Endothelial cell of umbilical vein (primary cell): ENCODE measurements around the gene POLR2J. TPM values are rescaled to one million over a fixed set of nuclear protein-coding genes. Genes with fewer than 3 reads are reported as not detected.
A peak's percentile ranks its signal among the peaks of the same experiment; 100 is the strongest.

Experiments
- BruUV-seq: library from RNA; stranded (reverse); fragments of 400-500 nt; replicated peaks from 2 replicates; lab custom pipeline; 2021; lab: Mats Ljungman, UMichigan
- CTCF ChIA-PET: fragments of 300-600, 350-600 bp; sonication (Branson Sonifier 250); formaldehyde crosslinking; loops from one replicate; lab custom pipeline; 2021; ENCODE audit warnings: antibody characterized with exemption, inconsistent platforms; lab: Charles Lee
- POLR2A ChIA-PET: fragments of 300-600, 350-600 bp; sonication (Branson Sonifier 250); formaldehyde crosslinking; loops from one replicate; lab custom pipeline; 2021; ENCODE audit warnings: antibody characterized with exemption, inconsistent platforms; lab: Charles Lee
- DNase-seq: peaks from one replicate; pipeline ENCODE4 v3.0.0-alpha.2; 2011; ENCODE audit warnings: low read depth, low spot score
- FAIRE-seq: peaks from 2 replicates; lab custom pipeline; 2011; peaks lifted over from hg19 to GRCh38; lab: Jason Lieb, UNC
- H2AFZ ChIP-seq: 2 replicates; pipeline ENCODE4 v1.6.0; 2012; ENCODE audit warnings: low read depth, low read length, control low read depth, inconsistent platforms
- H3K27ac ChIP-seq: 2 replicates; pipeline ENCODE4 v1.5.1; 2011; ENCODE audit warnings: low read depth, mild to moderate bottlenecking, control low read depth, low read length, moderate library complexity; ENCODE audit not compliant: insufficient read depth
- H3K27me3 ChIP-seq, 2 experiments: 2 replicates each; pipeline versions ENCODE4 v1.6.0 to v1.6.1; 2011; ENCODE audit warnings: low read length in 2 of 2, mixed read lengths in 1 of 2; ENCODE audit not compliant: control insufficient read depth in 2 of 2, insufficient read depth in 2 of 2
- H3K36me3 ChIP-seq, 2 experiments: 2 replicates in 1 of 2; 3 replicates in 1 of 2; pipeline ENCODE4 v1.5.1; 2011; ENCODE audit warnings: low read length in 2 of 2, mild to moderate bottlenecking in 1 of 2, moderate library complexity in 1 of 2; ENCODE audit not compliant: control insufficient read depth in 2 of 2, insufficient read depth in 2 of 2; ENCODE audit errors: extremely low read depth in 1 of 2
- H3K4me1 ChIP-seq: 3 replicates; pipeline ENCODE4 v1.5.1; 2011; ENCODE audit warnings: mild to moderate bottlenecking, low read length; ENCODE audit not compliant: control insufficient read depth, insufficient read depth; ENCODE audit errors: extremely low read depth
- H3K4me2 ChIP-seq: 2 replicates; pipeline ENCODE4 v1.6.1; 2011; ENCODE audit warnings: low read length, control low read depth, mixed read lengths; ENCODE audit not compliant: insufficient read depth
- H3K4me3 ChIP-seq, 3 experiments: fragments of 200-600 bp in 1 of 3; sonication (generic), shearing (Covaris generic) in 1 of 3; replicated peaks in 1 of 3; 2 replicates each; pipeline ENCODE4 v1.5.1; 2011 to 2016; ENCODE audit warnings: control low read depth in 3 of 3, low read length in 3 of 3, mild to moderate bottlenecking in 2 of 3, inconsistent platforms in 1 of 3, low read depth in 1 of 3, moderate library complexity in 1 of 3; ENCODE audit not compliant: insufficient read depth in 1 of 3
- H3K79me2 ChIP-seq: 2 replicates; pipeline ENCODE4 v1.6.0; 2012; ENCODE audit warnings: low read length, inconsistent platforms; ENCODE audit not compliant: control insufficient read depth, insufficient read depth
- H3K9ac ChIP-seq: replicated peaks from 2 replicates; pipeline ENCODE3; 2011; ENCODE audit warnings: low read length, control low read depth; ENCODE audit not compliant: insufficient read depth; ENCODE audit errors: extremely low read depth
- H3K9me1 ChIP-seq: replicated peaks from 3 replicates; pipeline ENCODE4 v1.6.0; 2011; ENCODE audit warnings: mild to moderate bottlenecking, low read length; ENCODE audit not compliant: control insufficient read depth, insufficient read depth; ENCODE audit errors: extremely low read depth
- H3K9me3 ChIP-seq: replicated peaks from 2 replicates; pipeline ENCODE4 v1.5.1; 2012; ENCODE audit warnings: low read length, inconsistent platforms; ENCODE audit not compliant: control insufficient read depth, insufficient read depth
- H4K20me1 ChIP-seq: replicated peaks from 2 replicates; pipeline ENCODE3; 2011; ENCODE audit warnings: mild to moderate bottlenecking, low read length; ENCODE audit not compliant: control insufficient read depth, insufficient read depth; ENCODE audit errors: extremely low read depth
- CTCF ChIP-seq, 2 donors: IDR thresholded peaks; 1 replicate in 1 of 2; 2 replicates in 1 of 2; pipeline ENCODE4 v1.5.1; 2011; ENCODE audit warnings: low read length in 2 of 2, mild to moderate bottlenecking in 2 of 2, moderate library complexity in 2 of 2, control low read depth in 1 of 2, inconsistent platforms in 1 of 2, low read depth in 1 of 2; ENCODE audit not compliant: insufficient read depth in 1 of 2; ENCODE audit errors: extremely low read depth in 1 of 2
- EZH2 ChIP-seq: IDR thresholded peaks from 2 replicates; pipeline ENCODE4 v1.6.1; 2012; ENCODE audit warnings: borderline replicate concordance, low read depth, mild to moderate bottlenecking, moderate library complexity, low read length, inconsistent platforms; ENCODE audit not compliant: severe bottlenecking
- FOS ChIP-seq: IDR thresholded peaks from 2 replicates; pipeline ENCODE4 v1.6.1; 2011; ENCODE audit warnings: mild to moderate bottlenecking, low read length, moderate library complexity, borderline replicate concordance; ENCODE audit not compliant: insufficient read depth
- GATA2 ChIP-seq: IDR thresholded peaks from 2 replicates; pipeline ENCODE4 v1.7.0; 2011; ENCODE audit warnings: low read depth, mild to moderate bottlenecking, moderate library complexity, mixed read lengths, low read length; ENCODE audit not compliant: insufficient read length, insufficient read depth
- JUN ChIP-seq: IDR thresholded peaks from 2 replicates; pipeline ENCODE4 v1.6.1; 2011; ENCODE audit warnings: borderline replicate concordance, low read depth; ENCODE audit not compliant: insufficient read length, insufficient read depth
- MAX ChIP-seq: IDR thresholded peaks from 2 replicates; pipeline ENCODE4 v1.6.1; 2011; ENCODE audit not compliant: insufficient read depth, insufficient read length
- POLR2A ChIP-seq: IDR thresholded peaks from 2 replicates; pipeline ENCODE4 v1.6.1; 2012; ENCODE audit warnings: low read depth, mild to moderate bottlenecking, control low read depth, low read length
- POLR2AphosphoS5 ChIP-seq: IDR thresholded peaks from 2 replicates; pipeline ENCODE4 v1.6.1; 2012; ENCODE audit warnings: low read depth, mild to moderate bottlenecking, control low read depth, low read length, moderate library complexity; ENCODE audit not compliant: insufficient read depth
- dilution Hi-C: fragments of 300-500 bp; cut with MboI; formaldehyde crosslinking; loops from one replicate; pipeline ENCODE4 v1.15.0; 2019; ENCODE audit warnings: low sequenced_read_pairs; ENCODE audit not compliant: extremely low pct_ligation_motif_present
- intact Hi-C: fragments of 100-400 bp; cut with micrococcal nuclease; formaldehyde crosslinking; loops from one replicate; pipeline ENCODE4 v1.10.0; 2022
- polyA plus RNA-seq, 4 experiments: library from polyadenylated mRNA; depleted of rRNA in 3 of 4; stranded (reverse) in 3 of 4; unstranded in 1 of 4; fragments of >200 nt; gene quantifications; 2 replicates each; pipeline versions ENCODE4 v1.2.1 to v1.2.3, GENCODE V29; 2011 to 2012; ENCODE audit warnings: missing spikeins in 1 of 4
- total RNA-seq: library from RNA; stranded (reverse); gene quantifications from 2 replicates; pipeline ENCODE4 v1.2.3, GENCODE V29; 2021

The POLR2J gene
- total and polyA plus RNA-seq, 2 donors (not counting 3 experiments of a cell fraction or from before 2014, with no cell fraction given): 48.7 to 93.6 TPM

- dilution Hi-C loops: no loop called here
- BruUV-seq: no TSS peak
- POLR2A ChIA-PET: no interaction called here
These were observed 14.7 kb downstream of the POLR2J start for GRCh38 chr7:102463841-102464576.

More at GRCh38 chr7:102463841-102464576, 14.7 kb downstream of the POLR2J start:
- peaks cover 9% of the 10 kb centered on the region for H3K4me1 ChIP-seq
- peak overlapping the region; percentile 96 for H2AFZ ChIP-seq
- no peaks in the 10 kb centered on the region for H3K9me1 ChIP-seq
- intact Hi-C loops: loop anchor here (1.0 kb wide), 2 partner anchors 31 to 52 kb away; partner anchors contain the start of gene ORAI2
- H4K20me1 ChIP-seq: no peaks in the 10 kb centered on the region
- peak overlapping the region; percentile 53 for H3K4me2 ChIP-seq
- peaks cover 6% of the 10 kb centered on the region for H3K79me2 ChIP-seq
- no peaks in the 10 kb centered on the region for H3K27me3 ChIP-seq
- H3K36me3 ChIP-seq: peaks cover 0 to 3% of the 10 kb centered on the region in 2 experiments
- CTCF ChIA-PET: interaction anchor here (0.7 to 1.3 kb wide), 4 partner anchors 12 to 60 kb away, joined by 3 to 6 read pairs (median 4); no protein-coding TSS in a partner anchor
- peak overlapping the region; percentile 63 to 81 (median 70) for H3K4me3 ChIP-seq
- H3K9ac ChIP-seq: peak overlapping the region; percentile 84
- FAIRE-seq (no peak), DNase-seq (no peak)
- no peak for TF ChIP-seq FOS
- TF ChIP-seq EZH2: no peak
- TF ChIP-seq CTCF (IDR thresholded peaks at IDR 0.05; ENCODE audit: extremely low read depth in 1 of 2, insufficient read depth in 1 of 2, low read depth in 1 of 2, low read length in 2 of 2): no peak
- no peak for TF ChIP-seq POLR2A
- TF ChIP-seq GATA2: no peak
- TF ChIP-seq MAX: no peak
- TF ChIP-seq POLR2AphosphoS5: no peak
- no peak for TF ChIP-seq JUN
- no peaks in the 10 kb centered on the region for H3K9me3 ChIP-seq
- no peak overlapping the region for H3K27ac ChIP-seq
